ENCODE results near the gene KSR2. TPM values are rescaled to one million over a fixed set of nuclear protein-coding genes. Genes with fewer than 3 reads are reported as not detected.
A peak's percentile ranks its signal among the peaks of the same experiment; 100 is the strongest.

The KSR2 gene
- total RNA-seq, 1 donor from 2014 or later: 2.0 TPM

DNA sequence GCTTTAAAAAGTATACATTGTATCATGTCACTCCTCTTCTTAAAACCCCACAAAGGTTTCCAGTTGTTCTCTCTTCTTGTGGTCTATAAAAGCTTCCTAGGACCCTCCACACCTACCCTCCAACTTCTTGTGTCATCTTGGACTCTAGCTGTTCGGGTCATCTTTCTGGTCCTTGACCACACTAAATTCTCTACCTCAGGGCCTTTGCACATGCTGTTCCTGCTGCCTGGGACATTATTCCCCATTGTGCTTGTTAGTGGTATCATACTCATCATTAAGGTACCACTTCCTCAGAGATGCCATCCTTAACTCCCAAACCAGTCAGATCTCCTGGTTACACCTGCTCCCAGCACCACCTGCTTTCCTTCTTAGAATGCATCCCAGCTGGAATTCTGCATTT is 294.0 kb downstream of the KSR2 start:
- Mint-ChIP-seq H3K9me3 (no peaks in the 10 kb centered on the region), H3K27me3 (peaks cover 43% of the 10 kb centered on the region), H3K36me3 (no peaks in the 10 kb centered on the region), H3K27ac (no peak overlapping the region), H3K4me3 (no peak overlapping the region), H3K4me1 (ENCODE audit: unreplicated experiment) (no peaks in the 10 kb centered on the region)
- TF ChIP-seq, protein P1, sequence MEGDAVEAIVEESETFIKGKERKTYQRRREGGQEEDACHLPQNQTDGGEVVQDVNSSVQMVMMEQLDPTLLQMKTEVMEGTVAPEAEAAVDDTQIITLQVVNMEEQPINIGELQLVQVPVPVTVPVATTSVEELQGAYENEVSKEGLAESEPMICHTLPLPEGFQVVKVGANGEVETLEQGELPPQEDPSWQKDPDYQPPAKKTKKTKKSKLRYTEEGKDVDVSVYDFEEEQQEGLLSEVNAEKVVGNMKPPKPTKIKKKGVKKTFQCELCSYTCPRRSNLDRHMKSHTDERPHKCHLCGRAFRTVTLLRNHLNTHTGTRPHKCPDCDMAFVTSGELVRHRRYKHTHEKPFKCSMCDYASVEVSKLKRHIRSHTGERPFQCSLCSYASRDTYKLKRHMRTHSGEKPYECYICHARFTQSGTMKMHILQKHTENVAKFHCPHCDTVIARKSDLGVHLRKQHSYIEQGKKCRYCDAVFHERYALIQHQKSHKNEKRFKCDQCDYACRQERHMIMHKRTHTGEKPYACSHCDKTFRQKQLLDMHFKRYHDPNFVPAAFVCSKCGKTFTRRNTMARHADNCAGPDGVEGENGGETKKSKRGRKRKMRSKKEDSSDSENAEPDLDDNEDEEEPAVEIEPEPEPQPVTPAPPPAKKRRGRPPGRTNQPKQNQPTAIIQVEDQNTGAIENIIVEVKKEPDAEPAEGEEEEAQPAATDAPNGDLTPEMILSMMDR (conservative IDR thresholded peaks at IDR 0.05): no peak
- DNase-seq (ENCODE audit: extremely low spot score, unreplicated experiment): no peak

DNA sequence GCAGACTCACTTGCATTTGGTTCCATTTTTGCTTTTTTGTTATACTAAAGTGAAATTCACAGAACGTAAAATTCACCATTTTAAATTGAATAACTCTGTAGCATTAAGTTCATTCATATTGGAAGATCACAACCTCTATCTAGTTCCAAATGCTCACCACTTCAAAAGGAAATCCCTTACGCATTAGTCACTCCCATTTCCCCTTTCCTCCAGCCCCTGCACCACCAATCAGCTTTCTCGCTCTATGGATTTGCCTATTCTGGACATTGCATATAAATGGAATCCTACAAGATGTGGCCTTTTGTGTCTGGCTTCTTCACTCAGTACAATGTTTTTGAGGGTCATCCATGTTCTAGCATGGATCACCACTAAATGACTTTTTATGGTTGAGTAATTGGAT is 294.5 kb downstream of the KSR2 start:
- no peaks in the 10 kb centered on the region for H3K36me3 Mint-ChIP-seq
- no peaks in the 10 kb centered on the region for H3K4me1 Mint-ChIP-seq (ENCODE audit: unreplicated experiment)
- DNase-seq (ENCODE audit: extremely low spot score, unreplicated experiment): no peak
- no peak overlapping the region for H3K4me3 Mint-ChIP-seq
- H3K27me3 Mint-ChIP-seq: peaks cover 41% of the 10 kb centered on the region
- H3K27ac Mint-ChIP-seq: no peak overlapping the region
- TF ChIP-seq, protein P1 (conservative IDR thresholded peaks at IDR 0.05): no peak
- H3K9me3 Mint-ChIP-seq: no peaks in the 10 kb centered on the region

DNA sequence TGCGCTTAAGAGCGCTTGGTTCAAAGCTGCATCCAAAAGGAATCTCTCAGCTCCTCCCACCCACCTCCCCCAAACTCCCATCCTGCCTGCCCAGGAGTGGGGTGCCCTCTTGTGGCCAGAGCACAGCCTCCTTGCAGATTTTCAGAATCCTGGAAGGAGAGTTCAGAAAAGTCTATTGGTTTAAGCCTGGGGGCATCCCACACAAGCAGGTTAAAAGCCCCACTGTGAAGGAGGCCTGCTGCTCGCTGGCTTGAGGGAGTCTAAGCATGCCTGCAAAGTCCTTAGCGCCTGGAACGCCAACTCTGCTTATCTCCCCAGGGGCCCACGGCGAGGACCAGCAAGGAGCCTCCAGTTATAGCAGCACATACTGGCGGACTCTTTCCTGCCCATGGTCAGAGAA is 297.1 kb downstream of the KSR2 start:
- TF ChIP-seq, protein P1 (conservative IDR thresholded peaks at IDR 0.05): peak; percentile 66
- Mint-ChIP-seq H3K27me3 (peaks cover 54% of the 10 kb centered on the region), H3K27ac (no peak overlapping the region), H3K4me3 (no peak overlapping the region), H3K4me1 (ENCODE audit: unreplicated experiment) (no peaks in the 10 kb centered on the region), H3K36me3 (no peaks in the 10 kb centered on the region), H3K9me3 (no peaks in the 10 kb centered on the region)
- no peak for DNase-seq (ENCODE audit: extremely low spot score, unreplicated experiment)

DNA sequence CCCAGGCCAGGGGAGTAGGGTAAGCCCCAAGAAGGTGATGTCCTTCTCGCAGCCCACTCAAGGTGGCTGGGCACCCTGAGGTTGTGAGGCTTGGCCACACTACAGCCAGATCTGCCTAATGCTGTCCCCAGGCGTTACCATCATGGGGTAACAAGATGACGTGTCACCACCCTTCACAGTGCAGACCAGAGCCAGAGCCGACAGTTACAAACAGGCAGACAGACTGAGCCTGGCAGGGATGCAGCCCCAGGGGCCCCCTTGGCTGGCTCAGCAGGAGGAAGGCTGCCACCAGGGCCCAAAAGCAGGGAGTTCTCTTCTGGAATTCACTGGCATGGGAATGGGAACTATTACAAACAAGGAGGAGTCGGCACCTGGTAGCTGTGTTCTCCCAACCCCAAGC is 304.6 kb downstream of the KSR2 start:
- H3K27me3 Mint-ChIP-seq: peaks cover 46% of the 10 kb centered on the region

DNA sequence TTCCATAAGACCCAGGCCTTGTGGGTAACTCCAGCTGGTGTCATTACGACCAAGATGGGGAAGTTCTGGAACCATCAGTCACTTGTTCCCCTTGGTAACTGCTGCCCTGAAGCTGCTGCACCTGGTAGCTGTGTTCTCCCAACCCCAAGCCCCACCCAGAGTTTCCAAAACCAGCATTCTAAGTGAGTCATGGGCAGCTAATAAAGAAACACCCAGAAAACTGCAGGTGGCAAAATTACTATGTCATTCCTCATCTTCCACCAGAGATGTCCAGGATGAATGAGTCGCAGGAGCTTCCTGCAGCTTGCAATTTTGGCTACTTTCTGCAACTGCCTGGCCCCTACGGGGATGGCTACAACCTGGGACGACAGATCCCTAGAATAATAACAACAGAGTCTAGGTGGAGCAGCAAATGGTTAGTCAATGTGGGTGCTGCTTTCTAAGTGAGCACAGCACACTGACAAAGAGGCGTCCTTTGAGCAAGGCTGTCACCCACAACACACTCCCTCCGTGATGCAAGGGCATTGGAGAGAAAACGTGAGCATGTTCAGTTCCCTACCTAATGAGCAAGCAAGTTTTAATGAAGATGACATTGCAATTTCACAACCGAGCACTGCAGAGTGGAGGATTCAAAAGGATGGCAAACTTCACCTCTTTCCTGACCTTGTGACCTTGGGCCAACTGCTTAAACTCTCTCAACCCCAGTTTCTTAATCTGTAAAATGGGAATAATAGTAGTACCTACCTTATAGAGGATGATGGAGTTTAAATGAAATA is 306.0 kb downstream of the KSR2 start:
- no peaks in the 10 kb centered on the region for H3K36me3 Mint-ChIP-seq
- no peaks in the 10 kb centered on the region for H3K4me1 Mint-ChIP-seq (ENCODE audit: unreplicated experiment)
- TF ChIP-seq, protein P1 (conservative IDR thresholded peaks at IDR 0.05): no peak
- no peaks in the 10 kb centered on the region for H3K9me3 Mint-ChIP-seq
- DNase-seq (ENCODE audit: extremely low spot score, unreplicated experiment): no peak
- no peak overlapping the region for H3K4me3 Mint-ChIP-seq
- H3K27me3 Mint-ChIP-seq: peaks cover 39% of the 10 kb centered on the region
- H3K27ac Mint-ChIP-seq: no peak overlapping the region

More for the DNA sequence above, 304.6 kb downstream of the KSR2 start:
- Mint-ChIP-seq H3K4me3 (no peak overlapping the region), H3K9me3 (no peaks in the 10 kb centered on the region), H3K36me3 (no peaks in the 10 kb centered on the region), H3K4me1 (ENCODE audit: unreplicated experiment) (no peaks in the 10 kb centered on the region), H3K27ac (no peak overlapping the region)
- TF ChIP-seq, protein P1 (conservative IDR thresholded peaks at IDR 0.05): no peak
- DNase-seq (ENCODE audit: extremely low spot score, unreplicated experiment): no peak

All from type B pancreatic cell (in vitro differentiated cells).